Measurements from ENCODE around the gene HTT-AS.
"Not testable (repeated sequence)": the region's sequence is repeated elsewhere in the genome, so short reads cannot be mapped to it uniquely, and the experiment has no call there.

Gene HTT-AS

DNA sequence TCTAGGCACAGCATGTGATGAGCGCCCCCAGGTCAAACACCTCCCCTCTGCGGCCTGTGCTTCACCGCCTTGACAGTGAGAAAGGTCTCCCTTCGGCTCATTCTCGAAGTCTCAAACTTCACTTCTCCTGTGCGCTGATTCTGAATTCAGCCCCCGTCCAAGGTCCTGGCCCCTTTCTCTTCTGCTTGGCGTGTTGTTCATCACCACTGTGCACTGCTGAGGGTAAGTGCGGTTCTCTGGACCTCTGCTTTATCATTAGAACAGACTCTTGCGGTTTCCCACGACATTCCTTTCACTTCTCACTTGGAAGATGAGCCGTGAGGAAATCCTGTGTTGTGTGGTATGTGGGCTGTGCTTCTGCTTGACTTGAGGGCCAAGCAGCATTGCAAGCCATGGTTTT is 11.9 kb downstream of the HTT-AS start:
- peak; percentile 85 for DNase-seq

GRCh38 chr4:3060946-3061345 is 13.4 kb downstream of the HTT-AS start:
- Histone ChIP-seq H3K4me3 (ENCODE audit: low read depth, low read length) (no peak overlapping the region), H3K27me3 (replicated peaks) (peaks cover 6% of the 10 kb centered on the region), H3K36me3 (replicated peaks) (no peaks in the 10 kb centered on the region), H3K27ac (no peak overlapping the region)
- in situ Hi-C loops (cut with HindIII; ENCODE audit: low pct_ligation_motif_present, low sequenced_read_pairs), result no loop called here
- TF ChIP-seq CTCF (IDR thresholded peaks at IDR 0.05; ENCODE audit: low read depth, low read length, missing control alignments), result no peak
- no peak for DNase-seq

More for the DNA sequence above, 11.9 kb downstream of the HTT-AS start:
- TF ChIP-seq CTCF (IDR thresholded peaks at IDR 0.05; ENCODE audit: low read depth, low read length, missing control alignments), result no peak
- no peak overlapping the region for H3K4me3 ChIP-seq (ENCODE audit: low read depth, low read length)
- H3K27ac ChIP-seq, result no peak overlapping the region
- no peaks in the 10 kb centered on the region for H3K36me3 ChIP-seq (replicated peaks)
- in situ Hi-C loops (cut with HindIII; ENCODE audit: low pct_ligation_motif_present, low sequenced_read_pairs), result no loop called here
- H3K27me3 ChIP-seq (replicated peaks), result peaks cover 6% of the 10 kb centered on the region

GRCh38 chr4:3059943-3060342 is 14.4 kb downstream of the HTT-AS start:
- Histone ChIP-seq H3K4me3 (ENCODE audit: low read depth, low read length) (no peak overlapping the region), H3K27ac (no peak overlapping the region), H3K27me3 (replicated peaks) (peaks cover 6% of the 10 kb centered on the region), H3K36me3 (replicated peaks) (no peaks in the 10 kb centered on the region)
- no peak for DNase-seq
- TF ChIP-seq CTCF (IDR thresholded peaks at IDR 0.05; ENCODE audit: low read depth, low read length, missing control alignments), result no peak
- in situ Hi-C loops (cut with HindIII; ENCODE audit: low pct_ligation_motif_present, low sequenced_read_pairs), result no loop called here

- in situ Hi-C loops (cut with HindIII; ENCODE audit: low pct_ligation_motif_present, low sequenced_read_pairs), result no loop called here
- H3K27ac ChIP-seq, result no peak overlapping the region
- H3K36me3 ChIP-seq (replicated peaks), result no peaks in the 10 kb centered on the region
Observed at GRCh38 chr4:3054169-3054759, 20.1 kb downstream of the HTT-AS start.

DNA sequence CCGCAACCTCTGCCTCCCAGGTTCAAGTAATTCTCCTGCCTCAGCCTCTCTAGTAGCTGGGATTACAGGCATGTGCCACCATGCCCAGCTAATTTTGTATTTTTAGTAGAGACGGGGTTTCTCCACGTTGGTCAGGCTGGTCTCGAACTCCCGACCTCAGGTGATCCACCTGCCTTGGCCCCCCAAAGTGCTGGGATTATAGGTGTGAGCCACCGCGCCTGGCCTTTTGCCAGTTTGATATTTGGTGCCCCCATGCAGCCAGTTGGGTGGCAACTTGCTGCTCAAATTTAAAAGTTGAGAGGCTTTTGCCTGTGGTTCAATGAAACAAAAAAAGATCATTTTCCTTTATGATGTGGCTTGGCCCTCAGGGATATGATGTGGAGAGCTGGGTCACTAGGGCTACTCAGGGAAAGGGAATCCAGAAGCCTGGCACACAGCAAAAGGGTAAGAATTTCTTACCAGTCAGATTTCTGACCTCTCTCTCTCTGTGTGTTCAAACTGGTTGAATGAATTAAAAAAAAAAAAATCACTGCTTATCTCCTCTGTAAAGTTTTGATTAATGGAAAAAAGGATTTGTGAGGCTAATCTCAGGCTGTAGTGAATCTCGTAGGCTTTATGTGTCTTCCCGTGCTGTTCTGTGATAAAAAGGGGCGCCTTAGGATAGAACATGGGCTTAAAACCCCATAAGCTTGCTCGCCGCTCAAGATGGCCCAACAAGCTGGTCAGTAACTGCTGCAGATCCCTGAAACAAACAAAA is 23.0 kb downstream of the HTT-AS start:
- DNase-seq; H3K27ac ChIP-seq; H3K27me3 ChIP-seq (replicated peaks); in situ Hi-C loops (cut with HindIII; ENCODE audit: low pct_ligation_motif_present, low sequenced_read_pairs); H3K36me3 ChIP-seq (replicated peaks); H3K4me3 ChIP-seq (ENCODE audit: low read depth, low read length): not testable (repeated sequence)

More at GRCh38 chr4:3054169-3054759, 20.1 kb downstream of the HTT-AS start:
- Histone ChIP-seq H3K27me3 (replicated peaks) (no peaks in the 10 kb centered on the region), H3K4me3 (ENCODE audit: low read depth, low read length) (no peak overlapping the region)
- TF ChIP-seq CTCF (IDR thresholded peaks at IDR 0.05; ENCODE audit: low read depth, low read length, missing control alignments), result no peak
- no peak for DNase-seq

- DNase-seq, result peak; percentile 60
- in situ Hi-C loops (cut with HindIII; ENCODE audit: low pct_ligation_motif_present, low sequenced_read_pairs), result no loop called here
- no peak overlapping the region for H3K27ac ChIP-seq
- H3K4me3 ChIP-seq (ENCODE audit: low read depth, low read length), result no peak overlapping the region
- peak; percentile 87 for TF ChIP-seq CTCF (IDR thresholded peaks at IDR 0.05; ENCODE audit: low read depth, low read length, missing control alignments)
- H3K36me3 ChIP-seq (replicated peaks), result no peaks in the 10 kb centered on the region
- H3K27me3 ChIP-seq (replicated peaks), result no peaks in the 10 kb centered on the region
Observed at GRCh38 chr4:3047464-3048286, 26.7 kb downstream of the HTT-AS start.

All from brain microvascular endothelial cell (primary cell).